ENCODE measurements around the gene EXOC3.

EXOC3 gene

GRCh38 chr5:433836-434235, 9.1 kb upstream of the EXOC3 start:
- no peak overlapping the region for H3K27ac ChIP-seq
- TF ChIP-seq CTCF (conservative IDR thresholded peaks at IDR 0.05) = no peak

- H3K27ac ChIP-seq = no peak overlapping the region
- TF ChIP-seq CTCF (conservative IDR thresholded peaks at IDR 0.05) = no peak
Measured at GRCh38 chr5:434443-435146, 8.4 kb upstream of the EXOC3 start.

GRCh38 chr5:435156-435790, 7.7 kb upstream of the EXOC3 start:
- no peak for TF ChIP-seq CTCF (conservative IDR thresholded peaks at IDR 0.05)
- H3K27ac ChIP-seq = no peak overlapping the region

GRCh38 chr5:435961-436640, 6.9 kb upstream of the EXOC3 start:
- no peak overlapping the region for H3K27ac ChIP-seq
- TF ChIP-seq CTCF (conservative IDR thresholded peaks at IDR 0.05) = peak; percentile 70

- H3K27ac ChIP-seq = no peak overlapping the region
- peak; percentile 41 for TF ChIP-seq CTCF (conservative IDR thresholded peaks at IDR 0.05)
Measured at GRCh38 chr5:436641-436975, 6.4 kb upstream of the EXOC3 start.

- no peak for TF ChIP-seq CTCF (conservative IDR thresholded peaks at IDR 0.05)
- H3K27ac ChIP-seq = no peak overlapping the region
Measured at GRCh38 chr5:437281-437771, 5.7 kb upstream of the EXOC3 start.

GRCh38 chr5:438481-438981, 4.4 kb upstream of the EXOC3 start:
- no peak overlapping the region for H3K27ac ChIP-seq

More at GRCh38 chr5:438481-438981, 4.4 kb upstream of the EXOC3 start:
- no peak for TF ChIP-seq CTCF (conservative IDR thresholded peaks at IDR 0.05)

Data from VCaP (cell line).